Measurements from ENCODE around the gene C3.

Gene C3

DNA sequence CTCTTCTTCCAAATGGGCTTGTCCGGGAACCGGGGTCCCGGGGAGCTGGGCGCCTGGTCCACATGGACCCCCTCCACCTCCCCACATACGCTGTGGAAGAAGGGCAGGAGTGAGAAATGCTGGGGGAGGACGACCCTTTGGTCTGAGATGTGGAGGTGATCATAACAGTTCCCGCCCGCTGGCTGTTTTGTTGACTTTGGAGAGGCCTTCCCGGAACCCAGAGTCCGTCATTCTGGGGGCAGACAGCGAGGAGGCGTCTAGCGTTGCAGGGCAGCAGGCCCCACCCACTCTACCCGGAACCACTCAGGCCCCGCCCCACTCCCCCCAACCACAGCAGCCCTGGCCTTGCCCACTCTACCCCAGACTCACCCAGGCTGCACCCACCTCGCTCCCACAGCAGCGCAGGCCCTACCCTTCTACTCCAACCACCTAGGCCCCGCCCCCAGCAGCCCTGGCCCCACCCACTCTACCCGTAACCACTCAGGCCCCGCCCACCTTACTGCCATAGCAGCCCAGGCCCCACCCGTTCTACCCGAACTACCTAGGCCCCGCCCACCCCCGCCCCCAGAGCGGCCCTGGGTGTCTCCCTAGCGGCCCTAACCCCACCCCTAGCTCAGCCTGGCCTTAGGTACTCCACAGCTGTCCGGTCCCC lies 9.8 kb upstream of the C3 start:
- DNase-seq: no peak

DNA sequence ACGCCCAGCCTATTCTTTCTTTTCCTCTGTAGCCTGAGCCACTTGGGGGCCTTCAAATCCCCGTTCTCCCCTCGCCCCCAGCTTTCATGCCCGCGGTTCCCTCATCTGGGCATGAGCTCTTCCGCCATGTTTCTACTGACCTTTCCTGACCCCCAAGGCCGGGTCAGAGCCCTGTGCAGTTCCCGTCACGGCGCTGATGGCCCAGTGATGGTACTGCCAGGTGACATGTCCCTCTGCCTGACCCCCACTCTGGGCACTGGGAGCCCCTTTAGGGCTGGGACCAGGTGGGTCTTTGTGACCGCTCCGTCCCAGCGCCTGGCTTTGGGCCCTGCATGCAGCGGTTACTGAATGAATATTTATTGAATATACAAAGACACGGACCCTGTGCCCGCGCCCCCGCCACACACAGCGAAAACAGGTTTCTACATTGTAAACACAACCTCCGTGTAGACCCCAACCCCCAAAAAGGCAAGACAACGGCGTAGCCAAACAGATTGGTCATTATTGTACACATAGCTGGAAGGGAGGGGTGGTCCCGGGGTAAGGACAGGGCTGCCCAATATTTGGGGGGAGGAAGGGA lies 9.2 kb upstream of the C3 start:
- DNase-seq: no peak

DNA sequence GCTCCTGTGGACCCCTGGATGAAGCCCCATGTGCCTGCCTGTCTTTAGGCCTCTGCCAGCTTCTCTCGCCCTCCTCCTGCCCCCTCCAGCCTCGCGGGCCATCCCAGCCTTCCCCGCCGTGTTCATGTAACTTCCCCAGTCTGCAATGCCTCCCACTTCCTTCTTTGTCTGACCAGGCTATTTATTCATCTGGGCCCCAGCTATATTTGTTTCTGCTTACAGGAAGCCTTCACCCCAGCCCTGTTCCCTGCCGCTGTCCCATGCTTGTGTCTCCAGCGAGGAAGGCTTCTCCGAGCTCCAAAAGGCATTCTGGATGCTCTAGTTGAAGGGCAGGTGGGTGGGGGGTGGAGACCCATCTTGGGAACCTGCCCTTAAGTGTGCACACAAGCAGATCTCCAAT lies 7.9 kb upstream of the C3 start:
- DNase-seq: no peak

DNA sequence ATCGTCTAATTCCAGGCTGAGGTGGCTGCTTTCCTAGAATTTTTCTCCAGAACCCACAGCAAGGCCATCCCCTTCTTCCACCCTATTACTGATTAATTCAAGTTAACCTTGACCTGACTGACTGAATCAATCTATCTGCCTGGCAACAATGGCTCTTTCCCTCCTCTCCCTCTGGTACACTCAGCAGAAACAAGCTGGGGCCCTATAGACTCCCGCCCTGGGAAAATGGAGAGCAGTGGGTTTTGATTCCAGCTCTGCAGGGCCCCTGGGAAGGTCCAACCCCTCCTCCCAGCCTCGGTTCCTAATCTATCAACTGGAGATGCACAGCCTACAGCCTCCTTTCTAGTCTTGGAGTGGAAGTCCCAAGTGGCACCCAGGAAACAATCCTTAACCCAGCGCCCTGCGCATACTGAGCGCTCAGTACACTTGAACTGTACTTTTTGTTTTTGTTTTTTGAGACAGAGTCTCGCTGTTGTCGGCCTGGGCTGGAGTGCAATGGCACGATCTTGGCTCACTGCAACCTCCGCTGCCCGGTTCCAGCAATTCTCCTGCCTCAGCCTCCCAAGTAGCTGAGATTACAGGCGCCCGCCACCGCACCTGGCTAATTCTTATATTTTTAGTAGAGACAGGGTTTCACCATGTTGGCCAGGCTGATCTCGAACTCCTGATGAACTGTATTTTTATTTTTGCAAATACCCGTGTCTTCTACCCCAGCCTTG lies 5.2 kb upstream of the C3 start:
- no peak for DNase-seq

DNA sequence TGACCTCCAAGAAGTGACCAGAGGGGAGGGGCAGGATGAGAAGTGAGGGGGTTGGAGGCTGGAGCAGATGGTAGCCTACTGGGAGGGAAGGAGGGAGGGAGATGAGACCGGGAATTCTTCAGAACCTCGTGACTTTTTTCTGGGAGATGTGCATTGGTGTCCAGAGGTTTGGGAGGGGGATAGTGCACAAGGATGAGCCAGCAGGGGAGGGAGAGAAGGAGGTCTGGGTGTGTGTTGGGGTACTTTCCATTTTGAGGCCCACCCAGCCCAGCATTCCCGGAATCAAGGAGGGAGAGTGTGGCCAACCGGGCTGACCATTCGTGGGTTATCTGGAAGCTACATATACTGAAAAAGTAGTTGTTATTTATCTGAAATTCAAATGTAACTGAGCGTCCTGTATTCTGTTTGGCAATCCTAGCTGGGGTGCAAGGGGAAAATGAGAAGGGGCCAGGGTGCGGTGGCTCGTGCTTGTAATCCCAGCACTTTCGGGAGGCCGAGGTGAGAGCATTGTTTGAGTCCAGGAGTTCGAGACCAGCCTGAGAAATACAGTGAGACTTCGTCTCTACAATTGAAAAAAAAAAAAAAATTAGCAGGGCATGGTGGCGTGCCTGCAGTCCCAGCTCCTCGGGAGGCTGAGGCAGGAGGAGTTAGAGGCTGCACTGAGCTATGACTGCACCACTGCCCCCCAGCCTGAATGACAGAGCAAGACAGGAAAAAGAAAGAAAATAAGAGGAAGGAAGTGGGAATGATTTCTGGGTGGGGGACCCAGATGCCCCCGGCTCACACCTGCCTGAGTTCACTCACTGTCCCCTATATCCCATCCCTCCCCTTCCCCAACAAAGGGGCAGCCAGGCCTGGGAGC lies 4.4 kb upstream of the C3 start:
- no peak for DNase-seq

DNA sequence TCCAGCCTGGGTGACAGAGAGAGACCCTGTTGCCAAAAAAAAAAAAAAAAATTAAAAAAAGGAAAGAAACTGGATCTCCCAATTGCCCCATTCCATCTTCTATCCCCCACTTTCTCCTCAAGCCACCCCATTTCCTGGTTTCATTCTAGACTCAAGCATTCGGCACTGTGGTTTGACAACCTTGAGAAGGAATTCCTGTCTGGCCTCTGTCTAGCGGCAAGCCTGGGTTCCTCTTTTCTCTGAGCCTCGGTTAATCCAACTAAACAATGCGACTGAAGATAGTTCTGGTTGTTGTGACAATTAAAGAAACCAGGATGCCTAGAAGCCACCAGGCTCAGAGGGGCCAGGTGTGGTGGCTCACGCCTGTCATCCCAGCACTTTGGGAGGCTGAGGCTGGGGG lies 3.3 kb upstream of the C3 start:
- DNase-seq: no peak

DNA sequence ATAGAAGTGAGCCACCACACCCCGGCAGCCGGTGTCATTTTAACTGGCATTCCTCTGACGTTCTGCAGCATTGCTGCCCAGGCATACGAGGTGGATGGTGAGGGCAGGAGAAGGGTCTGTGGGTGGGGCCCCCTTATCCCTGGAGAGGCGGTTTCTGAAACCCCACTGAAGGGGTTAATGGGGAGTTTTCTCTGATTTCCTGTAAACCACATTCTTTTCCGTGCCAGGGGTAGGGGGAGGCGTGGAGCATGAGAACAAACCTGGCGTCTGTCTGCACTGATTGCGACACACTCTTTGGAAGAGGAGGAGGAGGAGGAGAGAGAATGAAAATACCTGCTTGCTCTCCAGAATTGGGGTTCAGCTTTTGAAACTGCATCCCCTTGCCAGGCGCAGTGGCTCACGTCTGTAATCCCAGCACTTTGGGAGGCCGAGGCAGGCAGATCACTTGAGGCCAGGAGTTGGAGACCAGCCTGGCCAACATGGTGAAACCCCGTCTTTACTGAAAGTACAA lies 2.7 kb upstream of the C3 start:
- no peak for DNase-seq

DNA sequence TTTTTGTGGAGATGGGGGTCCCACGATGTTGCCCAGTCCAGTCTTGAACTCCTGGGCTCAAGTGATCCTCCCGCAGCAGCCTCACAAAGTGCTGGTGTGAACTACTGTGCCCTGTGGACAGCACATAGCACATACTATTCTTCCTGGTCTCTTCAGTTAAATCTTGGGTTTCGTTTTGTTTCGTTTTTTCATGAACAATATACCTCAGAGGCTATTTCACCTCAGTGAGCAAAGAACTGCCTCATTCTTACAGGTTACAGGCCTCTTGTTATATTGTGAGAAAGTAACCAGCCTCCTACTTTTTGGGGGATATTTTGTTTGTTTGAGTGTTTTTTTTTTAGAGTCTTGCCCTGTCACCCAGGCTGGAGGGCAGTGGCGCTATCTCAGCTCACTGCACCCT lies 1.3 kb upstream of the C3 start:
- no peak for DNase-seq

DNA sequence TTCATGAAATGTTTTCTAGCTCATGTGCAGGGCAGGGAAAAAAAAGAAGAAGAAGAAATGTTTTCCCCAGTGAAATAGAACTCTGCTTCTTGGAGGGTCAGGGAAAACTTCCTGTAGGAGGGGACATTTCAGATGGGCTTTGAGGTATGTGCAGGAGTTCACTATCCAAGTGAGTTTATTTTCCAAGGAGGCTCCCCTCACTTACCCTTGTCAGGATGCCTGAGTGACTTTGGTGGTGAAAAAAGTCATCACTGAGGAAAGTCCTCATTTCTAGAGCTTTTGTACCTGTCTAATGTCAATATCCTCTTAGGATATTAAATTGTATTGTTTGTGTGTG lies 656 bp upstream of the C3 start:
- no peak for DNase-seq

DNA sequence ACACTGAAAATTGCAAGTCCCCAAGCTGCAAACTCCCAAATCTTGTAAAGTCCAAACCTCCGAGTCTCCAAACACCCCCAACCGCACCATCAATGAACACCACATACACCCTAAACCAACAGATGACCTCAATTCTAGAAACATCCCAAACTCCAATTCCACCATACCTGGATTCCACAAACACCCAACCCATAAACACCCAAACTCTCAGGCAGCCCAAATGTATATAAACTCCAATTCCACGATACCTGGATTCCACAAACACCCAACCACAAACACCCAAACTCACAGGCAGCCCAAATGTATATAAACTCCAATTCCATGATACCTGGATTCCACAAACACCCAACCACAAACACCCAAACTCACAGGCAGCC lies 470 bp downstream of the C3 start:
- DNase-seq: no peak

DNA sequence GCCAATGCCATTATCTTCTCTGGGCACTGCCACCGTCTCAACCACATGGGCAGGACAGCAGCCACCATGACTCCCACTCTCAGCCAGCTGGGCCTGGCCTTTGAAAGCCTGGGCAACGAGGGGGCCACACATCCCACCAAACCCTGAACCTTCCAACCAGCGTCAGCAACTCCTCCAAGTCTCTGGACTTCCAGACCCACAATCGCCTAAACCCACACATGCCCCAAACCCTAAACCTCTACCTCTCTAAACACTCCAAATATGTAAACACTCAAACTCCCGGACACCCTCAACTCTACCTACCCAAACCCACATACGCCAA lies 949 bp downstream of the C3 start:
- DNase-seq: no peak

DNA sequence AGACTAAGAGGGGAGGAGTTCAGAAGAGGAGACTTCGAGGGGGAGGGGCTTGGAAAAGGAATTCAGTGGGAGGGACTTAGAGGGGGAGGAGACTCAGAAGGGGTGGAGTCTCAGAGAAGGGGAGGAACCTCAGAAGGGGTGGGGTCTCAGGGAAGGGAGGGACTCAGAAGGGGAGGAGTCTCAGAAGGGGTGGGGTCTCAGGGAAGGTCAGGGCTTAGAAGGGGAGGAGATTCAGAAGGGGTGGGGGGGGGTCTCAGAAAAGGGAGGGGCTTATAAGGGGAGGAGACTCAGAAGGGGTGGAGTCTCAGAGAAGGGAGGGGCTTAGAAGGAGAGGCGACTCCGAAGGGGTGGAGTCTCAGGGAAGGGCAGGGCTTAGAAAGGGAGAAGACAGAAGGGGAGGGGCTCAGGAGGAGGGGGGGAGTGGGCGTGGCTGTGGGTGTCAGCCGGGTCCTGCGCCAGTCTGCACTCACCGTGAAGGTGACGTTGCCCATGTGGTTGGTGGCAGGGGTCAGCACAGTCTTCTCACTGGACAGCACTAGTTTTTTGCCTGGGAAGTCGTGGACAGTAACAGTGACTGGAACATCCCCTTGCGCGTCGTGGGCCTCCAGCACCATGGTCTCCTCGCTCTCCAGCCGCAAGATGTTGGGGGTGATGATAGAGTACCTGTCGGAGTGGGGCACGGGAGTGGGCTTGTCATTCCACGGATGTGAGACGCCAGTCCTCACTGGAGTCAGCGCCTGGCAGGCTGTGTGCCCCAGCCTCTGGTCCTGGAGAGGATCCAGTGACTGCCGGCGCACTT lies 1.5 kb downstream of the C3 start:
- DNase-seq: peak in 2 of 5 donors; percentile 22 to 33

DNA sequence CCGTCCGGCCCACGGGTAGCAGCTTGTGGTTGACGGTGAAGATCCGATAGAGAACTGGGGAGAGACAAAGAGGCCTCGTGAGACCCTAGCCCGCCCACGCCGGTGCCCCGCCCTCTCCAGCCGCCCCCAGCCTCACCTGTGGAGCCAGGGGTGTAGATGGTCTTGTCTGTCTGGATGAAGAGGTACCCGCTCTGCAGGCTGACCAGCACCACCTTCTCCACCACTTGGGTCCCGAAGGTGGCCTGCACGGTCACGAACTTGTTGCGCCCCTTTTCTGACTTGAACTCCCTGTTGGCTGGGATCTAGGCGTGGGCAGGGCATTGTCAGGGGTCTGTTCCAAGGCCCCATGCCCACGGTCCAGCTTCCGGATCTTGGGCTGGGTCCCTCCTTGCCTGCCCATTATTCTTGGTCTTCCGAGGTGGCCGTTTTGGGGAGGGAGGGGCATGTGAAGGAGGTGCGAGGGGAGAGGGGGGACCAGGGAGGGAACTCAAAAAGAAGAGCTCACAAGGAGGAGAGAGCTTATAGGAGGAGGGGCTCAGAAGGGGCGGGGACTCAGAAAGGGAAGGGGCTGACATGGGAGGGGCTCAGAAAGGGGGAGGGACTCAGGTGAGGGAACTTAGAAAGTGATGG lies 2.2 kb downstream of the C3 start:
- no peak for DNase-seq

DNA sequence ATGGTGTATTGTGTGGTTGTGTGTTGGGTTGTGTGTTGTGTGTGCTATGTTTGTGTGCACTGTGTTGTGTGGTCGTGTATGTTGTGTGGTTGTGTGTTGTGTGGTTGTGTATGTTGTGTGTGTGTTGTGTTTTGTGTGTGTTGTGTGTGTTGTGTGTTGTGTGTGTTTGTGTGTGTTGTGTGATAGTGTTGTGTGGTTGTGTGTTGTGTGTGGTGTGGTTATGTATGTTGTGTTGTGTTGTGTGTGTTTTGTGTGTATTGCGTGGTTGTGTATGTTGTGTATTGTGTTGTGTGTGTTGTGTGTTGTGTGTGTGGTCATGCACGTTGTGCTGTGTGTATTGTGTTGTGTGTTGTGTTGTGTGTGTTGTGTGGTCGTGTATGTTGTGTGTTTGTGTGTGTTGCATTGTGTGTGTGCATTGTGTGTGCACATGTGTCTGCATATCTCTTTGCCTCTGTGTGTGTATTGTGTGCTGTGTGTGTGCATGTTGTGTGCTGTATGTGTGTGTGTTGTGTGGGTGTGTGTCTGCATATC lies 2.9 kb downstream of the C3 start:
- no peak for DNase-seq

DNA sequence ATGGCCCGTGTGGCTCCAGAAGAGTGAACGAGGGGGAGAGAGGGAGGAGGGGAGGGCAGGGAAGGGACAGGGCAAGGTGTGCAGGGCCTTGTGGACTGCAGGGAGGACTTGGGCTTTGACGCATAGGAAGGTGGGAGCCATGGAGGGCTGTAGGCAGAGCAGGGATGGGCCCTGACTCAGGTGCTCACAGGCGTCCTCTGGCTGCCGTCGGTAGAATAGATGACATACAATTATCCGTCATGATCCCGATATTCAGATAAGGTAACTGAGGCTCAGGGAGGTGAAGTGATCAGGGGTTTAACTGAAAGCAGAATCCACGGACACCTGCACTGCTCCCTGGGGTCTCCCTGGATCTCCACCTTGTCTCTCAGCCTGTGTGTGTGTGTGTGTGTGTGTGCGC lies 3.4 kb downstream of the C3 start:
- no peak for DNase-seq

DNA sequence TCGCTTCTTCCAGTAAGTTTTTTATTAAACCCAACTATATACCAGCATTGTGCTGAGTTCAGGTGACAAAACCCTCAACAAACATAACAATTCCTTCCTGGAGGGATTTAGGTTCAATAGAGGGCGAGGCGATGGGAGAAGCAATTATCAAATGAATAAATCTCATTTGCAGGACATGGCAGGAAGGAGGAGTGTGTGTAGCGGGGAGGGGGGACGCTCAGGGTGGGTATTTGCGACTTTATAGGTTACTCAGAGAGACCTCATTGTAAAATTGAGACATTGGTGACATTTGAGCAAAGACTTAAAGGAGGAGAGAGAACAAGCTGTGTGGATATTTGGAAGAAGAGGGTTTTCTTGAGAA lies 3.9 kb downstream of the C3 start:
- DNase-seq: no peak

DNA sequence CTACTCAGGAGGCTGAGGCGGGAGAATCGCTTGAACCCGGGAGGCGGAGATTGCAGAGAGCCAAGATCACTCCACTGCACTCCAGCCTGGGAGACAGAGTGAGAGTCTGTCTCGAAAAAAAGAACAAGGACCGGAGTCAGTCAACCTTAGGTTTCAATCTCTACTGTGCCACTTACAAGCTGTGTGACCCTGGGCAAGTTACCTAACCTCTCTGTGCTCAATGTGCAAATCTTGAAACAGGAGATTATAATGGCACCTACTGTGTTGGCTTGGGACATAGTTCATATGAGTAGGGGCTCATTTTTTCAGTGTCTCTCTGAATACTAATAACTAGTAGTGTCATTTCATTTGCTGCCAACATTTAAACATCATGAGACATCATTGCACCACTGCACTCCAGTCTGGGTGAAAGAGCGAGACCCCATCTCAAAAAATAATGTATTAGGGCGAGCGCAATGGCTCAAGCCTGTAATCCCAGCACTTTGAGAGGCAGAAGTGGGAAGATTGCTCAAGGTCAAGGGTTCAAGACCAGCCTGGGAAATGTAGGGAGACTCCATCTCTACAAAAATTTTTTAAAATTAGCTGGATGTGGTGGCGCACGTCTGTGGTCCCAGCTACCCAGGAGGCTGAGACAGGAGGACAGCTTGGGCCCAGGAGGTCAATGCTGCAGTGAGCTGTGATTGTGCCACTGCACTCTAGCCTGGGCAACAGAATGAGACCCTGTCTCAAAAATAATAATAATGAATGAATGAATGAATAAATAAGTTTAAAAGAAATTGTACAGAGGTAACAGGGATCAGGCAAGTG lies 5.5 kb downstream of the C3 start:
- DNase-seq: no peak

DNA sequence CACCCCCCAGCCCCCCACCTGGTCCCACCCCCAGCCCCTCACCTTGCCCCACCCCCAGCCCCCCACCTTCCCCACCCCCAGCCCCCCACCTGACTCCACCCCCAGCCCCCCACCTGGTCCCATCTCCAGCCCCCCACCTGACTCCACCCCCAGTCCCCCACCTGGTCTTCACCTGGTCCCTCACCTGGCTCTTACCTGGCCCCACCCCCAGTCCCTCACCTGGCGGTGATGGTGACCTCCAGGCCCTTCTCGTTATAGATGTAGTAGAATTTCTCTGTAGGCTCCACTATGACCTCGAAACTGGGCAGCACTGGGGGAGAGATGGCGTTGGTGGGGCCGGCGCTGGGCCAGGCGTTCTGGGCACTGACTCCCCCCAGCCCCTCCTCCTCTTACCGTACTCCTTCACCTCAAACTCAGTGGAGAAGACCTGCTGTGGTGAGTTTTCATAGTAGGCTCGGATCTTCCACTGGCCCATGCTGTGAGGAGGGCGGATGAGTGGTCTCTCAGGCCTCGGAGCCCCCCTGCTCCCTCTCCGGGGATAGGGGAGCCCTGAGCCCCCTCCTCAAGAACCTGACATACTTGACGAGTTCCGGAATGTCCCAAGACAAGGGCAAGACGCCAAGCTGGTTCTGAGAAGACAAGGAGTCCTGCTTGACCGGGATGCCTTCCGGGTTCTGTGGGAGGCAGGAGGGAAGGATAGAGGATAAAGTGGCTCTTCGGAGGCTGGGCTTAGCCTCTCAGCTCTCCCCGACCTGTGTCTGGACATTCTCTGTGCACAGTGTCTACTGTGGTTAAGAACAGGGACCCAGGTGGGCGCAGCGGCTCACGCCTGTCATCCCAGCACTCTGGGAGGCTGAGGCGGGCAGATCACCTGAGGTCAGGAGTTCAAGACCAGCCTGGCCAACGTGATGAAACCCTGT lies 6.4 kb downstream of the C3 start:
- DNase-seq: no peak

DNA sequence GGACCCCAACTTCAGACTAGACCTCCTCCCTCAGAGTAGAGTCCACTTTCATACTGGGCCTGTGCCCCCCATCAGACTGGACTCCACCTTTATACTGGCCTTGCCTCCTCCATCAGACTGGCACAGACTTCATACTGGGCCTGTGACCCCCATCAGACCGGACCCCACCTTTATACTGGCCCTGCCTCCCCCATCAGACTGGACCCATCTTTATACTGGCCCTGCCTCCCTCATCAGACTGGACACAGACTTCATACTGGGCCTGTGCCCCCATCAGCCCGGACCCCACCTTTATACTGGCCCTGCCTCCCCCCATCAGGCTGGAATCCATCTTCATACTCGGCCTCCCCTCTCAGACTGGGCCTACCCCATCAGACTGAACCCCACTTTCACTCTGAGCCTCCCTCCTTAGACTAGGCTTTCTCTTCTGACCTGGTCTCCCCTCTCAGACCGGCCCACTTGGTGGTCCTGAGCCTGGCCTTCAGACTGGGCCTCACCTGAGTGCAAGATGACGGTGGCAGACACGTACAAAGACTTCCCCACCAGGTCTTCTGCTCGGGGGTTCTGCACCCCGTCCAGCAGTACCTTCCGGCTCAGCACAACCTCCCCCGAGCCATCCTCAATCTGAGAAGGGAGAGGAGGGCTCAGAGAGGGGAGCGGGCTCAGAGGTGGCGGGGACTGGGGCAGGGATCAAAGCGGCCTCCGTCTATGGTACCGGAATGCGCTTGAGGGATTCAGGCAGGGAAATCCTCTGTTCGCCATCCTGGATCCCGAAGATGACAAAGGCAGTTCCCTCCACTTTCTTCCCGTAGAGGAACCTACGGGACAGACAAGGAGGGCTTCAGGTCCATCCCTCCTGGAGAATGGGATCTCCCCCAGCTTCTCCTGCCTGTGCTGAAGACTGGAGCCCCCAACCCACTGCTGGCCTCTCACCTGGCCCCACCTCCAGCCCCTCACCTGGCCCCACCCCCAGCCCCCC lies 7.5 kb downstream of the C3 start:
- no peak for DNase-seq
